NCI-H2107 treated with DMSO at 0.1 percent for 48 hours (cell line): ENCODE results near the gene YOD1.

Experiments used
- DNase-seq: peaks from one replicate; lab custom pipeline; 2025; ENCODE audit not compliant: unreplicated experiment; lab: John Stamatoyannopoulos, UW

YOD1 gene

DNA sequence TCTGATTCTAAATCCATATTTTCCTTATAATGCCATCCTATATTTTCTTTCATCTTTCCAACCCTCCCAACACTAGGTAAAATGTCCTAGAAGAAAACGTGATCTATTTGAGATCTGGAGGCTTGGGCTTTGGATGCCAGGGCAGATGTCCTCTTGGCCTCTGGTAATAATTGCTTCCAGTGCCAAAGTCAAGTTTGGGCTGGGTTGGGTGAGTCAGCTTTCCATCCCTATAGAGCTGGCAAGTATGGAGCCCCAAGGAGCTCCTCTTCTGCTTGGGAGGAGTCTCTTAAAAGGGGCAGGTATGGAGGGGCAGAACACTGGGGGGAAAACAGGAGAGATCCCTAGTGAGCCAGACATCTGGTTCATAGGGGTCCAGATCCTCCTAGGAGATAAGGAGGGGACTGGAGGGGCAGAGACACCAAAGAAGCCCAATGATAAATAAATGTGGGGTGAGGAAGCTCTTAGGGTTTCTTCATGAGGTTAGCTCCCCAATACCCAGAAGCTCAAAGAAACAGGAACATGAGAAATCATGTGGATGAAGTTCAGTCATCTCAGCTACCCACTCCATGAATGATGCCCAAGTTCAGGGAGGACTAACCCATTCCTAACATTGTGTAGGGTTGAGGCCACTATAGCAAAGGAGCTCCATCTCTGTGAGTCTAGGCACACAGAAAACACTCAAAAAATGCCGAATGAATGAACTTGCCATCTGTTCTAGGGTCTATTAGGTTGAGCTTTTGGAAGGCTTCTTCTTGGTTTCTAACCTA is 21.9 kb downstream of the YOD1 start:
- DNase-seq: no peak

GRCh38 chr1:207027921-207028320 is 23.1 kb downstream of the YOD1 start:
- no peak for DNase-seq

- DNase-seq: no peak
These were observed 23.7 kb downstream of the YOD1 start for GRCh38 chr1:207027206-207027777.

DNA sequence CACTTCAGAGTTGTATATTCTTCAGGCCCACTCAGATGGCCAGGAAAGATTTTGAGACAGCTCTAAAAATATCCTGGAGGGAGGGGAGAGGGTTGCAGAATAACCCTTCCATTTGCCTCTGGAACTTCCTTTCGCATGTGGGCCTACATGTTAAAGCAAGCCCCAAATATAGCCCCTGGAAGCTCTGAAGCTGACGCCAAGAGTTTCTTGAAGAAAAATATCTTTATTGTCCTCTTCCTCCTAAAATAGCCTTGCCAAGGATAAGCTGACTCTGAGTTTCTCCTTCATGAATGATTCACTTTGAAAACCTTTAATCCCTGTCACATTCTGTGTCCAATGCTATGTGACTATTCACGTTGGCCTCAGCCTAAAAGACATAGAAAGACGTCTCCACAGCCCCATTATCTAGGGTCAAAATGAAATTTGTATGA is 24.9 kb downstream of the YOD1 start:
- DNase-seq: no peak

DNA sequence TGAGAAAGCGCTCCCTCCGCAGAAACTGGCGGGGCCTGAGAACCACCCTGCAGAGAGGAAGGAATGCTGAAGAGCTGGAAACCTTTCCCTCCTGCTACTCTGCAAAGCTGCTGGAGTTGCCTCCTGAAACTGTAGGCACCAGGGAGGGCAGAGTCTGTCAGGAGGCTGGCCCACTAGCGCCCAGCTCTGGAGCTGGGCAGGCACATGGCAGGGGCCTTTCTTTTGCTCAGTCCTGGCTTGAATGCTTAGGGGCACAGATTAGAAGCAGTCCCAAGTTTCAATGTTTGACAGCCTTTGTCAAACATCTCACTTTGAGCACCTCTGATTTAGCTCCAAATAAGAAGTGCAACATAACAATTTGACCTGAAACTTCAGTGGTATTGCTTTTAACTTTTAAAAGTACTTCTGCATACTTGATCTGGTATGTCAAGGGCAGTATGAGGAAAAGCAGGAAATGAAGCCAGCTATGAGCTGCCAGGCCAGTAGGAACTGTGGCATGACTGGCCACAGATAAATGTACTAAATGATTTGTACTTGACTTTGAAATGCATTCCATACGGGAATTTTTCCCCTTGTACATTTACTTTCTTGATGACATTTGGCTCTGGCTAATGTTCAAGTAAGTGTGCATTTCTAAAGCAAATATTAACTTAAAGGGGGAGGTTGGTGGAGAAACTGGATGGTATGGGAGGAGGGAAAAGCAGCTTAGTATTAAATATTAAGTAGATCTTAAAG is 25.7 kb downstream of the YOD1 start:
- DNase-seq: no peak

GRCh38 chr1:207024202-207025145 is 26.5 kb downstream of the YOD1 start:
- DNase-seq: no peak

GRCh38 chr1:207022996-207023679 is 27.9 kb downstream of the YOD1 start:
- no peak for DNase-seq

DNA sequence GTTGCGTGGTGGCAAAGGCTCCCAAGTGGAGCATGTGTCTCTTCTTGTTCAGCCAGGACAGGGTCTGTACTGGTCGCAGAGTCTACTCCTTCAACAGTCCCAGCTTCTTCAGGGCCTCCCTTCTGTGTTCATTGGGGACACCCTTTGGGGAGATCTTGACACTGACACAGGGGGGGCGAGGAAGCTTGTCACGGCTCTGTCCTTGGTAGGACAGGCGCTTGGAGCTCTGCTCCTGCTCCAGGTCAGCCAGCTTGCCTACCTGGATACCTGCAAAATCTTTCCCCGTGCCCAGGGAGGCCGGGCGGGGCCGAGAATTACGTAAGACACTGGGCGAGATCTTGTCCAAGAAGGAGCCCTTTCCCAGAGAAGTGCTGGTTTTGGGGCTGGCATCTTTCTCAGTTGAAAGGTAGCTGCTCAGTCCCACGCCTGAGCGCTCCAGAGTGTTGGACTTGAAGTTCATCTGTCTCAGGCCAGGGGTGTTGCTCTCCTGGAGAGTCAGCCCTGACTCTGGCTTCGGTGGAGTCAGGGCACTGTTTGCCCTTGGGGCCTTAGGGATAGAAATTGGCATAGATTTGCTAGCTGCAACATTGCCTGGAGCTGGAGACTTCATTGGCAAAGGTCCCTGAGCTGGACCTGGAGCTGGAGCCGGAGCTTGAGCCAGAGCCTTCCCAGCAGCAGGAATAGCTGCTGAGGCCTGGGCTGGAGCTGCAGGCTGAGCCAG is 29.0 kb downstream of the YOD1 start:
- no peak for DNase-seq

DNA sequence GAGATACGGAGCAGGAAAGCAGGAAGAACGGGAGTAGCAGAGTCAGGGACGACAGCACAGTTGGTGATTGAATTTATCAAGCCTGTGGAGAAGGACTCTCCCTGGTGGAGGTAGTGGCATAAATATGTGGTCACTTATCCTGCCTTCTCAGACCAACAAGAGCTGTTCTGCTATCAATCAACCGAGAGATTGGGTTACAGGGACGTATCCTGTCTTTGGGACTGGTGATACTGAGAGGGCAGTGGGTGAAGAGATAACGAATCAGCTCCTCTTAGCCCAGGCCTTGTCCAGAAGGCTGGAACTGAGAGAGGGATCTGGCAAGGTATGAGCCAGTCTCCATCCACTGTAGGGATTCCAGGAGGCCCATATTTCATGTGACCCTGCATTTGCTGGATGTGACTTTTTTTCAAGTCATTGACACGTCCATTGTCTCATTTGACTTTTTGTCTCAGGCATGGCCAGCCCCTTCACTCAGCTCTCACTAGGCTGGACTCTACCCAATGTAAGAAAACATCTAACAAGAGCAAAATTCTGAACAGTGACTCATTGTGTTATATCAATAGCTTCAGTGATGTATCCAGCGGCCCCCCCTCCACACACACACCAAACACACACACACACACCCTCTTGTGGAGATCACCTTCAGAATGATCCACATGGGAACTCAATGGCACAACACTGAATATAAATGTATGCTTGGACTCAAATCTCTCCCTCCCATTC is 29.7 kb downstream of the YOD1 start:
- no peak for DNase-seq

DNA sequence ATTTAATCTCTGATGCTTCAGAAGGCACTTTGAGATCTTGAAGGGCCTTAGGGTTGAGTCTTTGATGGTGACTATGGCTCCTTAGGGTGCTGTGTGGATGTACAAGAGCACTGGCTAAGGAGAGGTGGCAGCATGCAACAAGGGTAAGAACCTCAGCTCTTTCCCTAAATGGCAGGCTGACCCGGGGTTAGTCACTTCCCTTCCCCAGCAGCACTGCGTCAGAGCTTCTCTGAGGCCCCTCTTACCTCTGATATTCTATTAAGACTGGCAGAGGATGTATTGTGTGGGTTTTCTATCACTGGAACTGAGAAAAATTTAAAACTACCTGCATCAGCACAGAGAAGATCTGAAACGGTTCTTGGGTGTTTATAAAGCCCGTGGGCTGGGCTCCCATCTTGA is 30.3 kb downstream of the YOD1 start:
- DNase-seq: no peak

- no peak for DNase-seq
These were observed 30.8 kb downstream of the YOD1 start for GRCh38 chr1:207020065-207020708.

GRCh38 chr1:207019661-207020060 is 31.3 kb downstream of the YOD1 start:
- DNase-seq: no peak

- no peak for DNase-seq
These were observed 31.8 kb downstream of the YOD1 start for GRCh38 chr1:207019161-207019560.

DNA sequence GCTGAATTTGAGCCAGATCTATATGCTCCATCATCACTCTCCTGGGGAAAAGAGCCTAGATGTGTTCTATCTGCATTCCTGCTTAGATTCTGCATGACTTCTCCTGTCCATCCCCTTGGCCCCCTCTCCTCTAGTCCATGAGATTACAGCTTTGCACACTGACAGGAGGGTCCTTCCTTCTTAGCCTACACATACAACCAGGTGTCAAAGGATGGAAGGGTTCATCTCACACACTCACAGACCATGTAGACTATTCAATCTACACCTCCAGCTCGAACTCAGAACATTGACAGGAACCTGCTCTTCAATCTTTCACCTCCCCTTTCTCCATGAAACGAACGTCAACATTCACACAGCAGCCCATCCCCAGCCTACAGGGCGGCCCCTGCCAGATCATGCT is 32.3 kb downstream of the YOD1 start:
- DNase-seq: no peak

DNA sequence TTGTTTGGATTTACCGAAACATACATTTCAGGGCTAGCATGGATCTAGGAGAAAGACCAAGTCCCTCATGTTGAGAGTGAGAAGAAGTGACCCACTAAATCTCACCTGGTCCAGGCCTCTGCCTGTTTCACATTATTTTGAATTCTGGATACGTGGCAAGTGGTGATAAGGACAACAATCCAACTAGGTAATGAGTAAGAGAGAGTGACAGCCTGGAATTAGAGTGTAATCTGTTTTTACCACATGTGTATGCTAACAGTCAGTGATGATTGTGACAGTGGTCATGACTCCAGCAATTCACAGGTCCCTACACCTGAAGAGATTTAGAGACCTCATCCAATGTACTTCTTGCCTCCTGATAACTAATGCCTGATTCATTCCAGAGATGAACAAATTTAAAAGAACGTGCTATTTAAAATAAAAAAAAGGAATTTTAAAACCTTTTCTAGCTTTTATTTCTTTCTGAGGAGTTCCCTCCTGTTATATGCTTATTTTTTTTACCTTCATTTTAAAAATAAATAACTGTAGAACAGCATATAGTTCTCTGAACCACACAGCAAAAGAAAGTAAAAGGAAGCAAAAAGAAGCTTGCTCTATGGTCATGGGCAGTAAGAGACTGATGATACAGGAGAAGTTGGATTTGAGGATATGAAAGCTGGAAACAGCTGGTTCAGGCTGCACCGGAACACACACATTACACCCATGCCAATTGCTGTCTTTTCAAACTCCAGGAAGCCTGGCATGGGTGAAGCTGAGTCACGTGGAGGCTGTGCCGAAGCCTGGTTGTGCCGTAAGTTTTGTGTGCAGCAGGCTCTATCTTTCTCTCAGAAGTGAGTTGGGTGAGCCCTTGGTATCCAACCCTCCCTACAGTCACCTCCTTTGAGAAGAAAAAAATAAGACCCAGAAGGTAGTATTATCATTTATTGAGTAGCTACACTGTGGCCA is 33.1 kb downstream of the YOD1 start:
- DNase-seq: no peak

GRCh38 chr1:207015791-207016190 is 35.2 kb downstream of the YOD1 start:
- no peak for DNase-seq

- no peak for DNase-seq
These were observed 36.3 kb downstream of the YOD1 start for GRCh38 chr1:207014728-207015127.
